Hepatocyte (in vitro differentiated cells): ENCODE measurements around the gene TOP2A. TPM values are rescaled to one million over a fixed set of nuclear protein-coding genes. Genes with fewer than 3 reads are reported as not detected.
A peak's percentile ranks its signal among the peaks of the same experiment; 100 is the strongest.

Experiments
- DNase-seq: peaks from one replicate; pipeline ENCODE4 v3.0.0-alpha.2; 2016; ENCODE audit warnings: low spot score
- H2AFZ ChIP-seq: fragments of 200-600 bp; sonication (generic); 2 replicates; pipeline ENCODE4 v1.6.0; 2016; ENCODE audit warnings: antibody characterized with exemption, mild to moderate bottlenecking
- H3K27ac ChIP-seq: fragments of 200-600 bp; sonication (generic); 2 replicates; pipeline ENCODE4 v1.5.1; 2016; ENCODE audit warnings: mild to moderate bottlenecking
- H3K27me3 ChIP-seq: fragments of 200-600 bp; sonication (generic); 2 replicates; pipeline ENCODE4 v1.6.1; 2016
- H3K36me3 ChIP-seq: fragments of 200-600 bp; sonication (generic); replicated peaks from 2 replicates; pipeline ENCODE4 v1.5.1; 2016; ENCODE audit warnings: low read depth; ENCODE audit not compliant: insufficient read depth
- H3K4me1 ChIP-seq: fragments of 200-600 bp; sonication (generic); 2 replicates; pipeline ENCODE4 v1.5.1; 2016; ENCODE audit warnings: mild to moderate bottlenecking, moderate library complexity; ENCODE audit not compliant: insufficient read depth
- H3K4me2 ChIP-seq: fragments of 200-600 bp; sonication (generic); 2 replicates; pipeline ENCODE4 v1.6.0; 2016
- H3K4me3 ChIP-seq: fragments of 200-600 bp; sonication (generic); 2 replicates; pipeline ENCODE4 v1.5.1; 2016; ENCODE audit warnings: mild to moderate bottlenecking
- H3K79me2 ChIP-seq: fragments of 200-600 bp; sonication (generic); 2 replicates; pipeline ENCODE4 v1.6.0; 2017; ENCODE audit warnings: mild to moderate bottlenecking
- H3K9me2 ChIP-seq: fragments of 200-600 bp; sonication (generic); replicated peaks from 2 replicates; pipeline ENCODE4 v1.6.0; 2017; ENCODE audit warnings: mild to moderate bottlenecking; ENCODE audit not compliant: insufficient read depth
- H3K9me3 ChIP-seq: fragments of 200-600 bp; sonication (generic); 2 replicates; pipeline ENCODE4 v1.5.1; 2016; ENCODE audit warnings: low read depth, mild to moderate bottlenecking
- H4K20me1 ChIP-seq: fragments of 200-600 bp; sonication (generic); 2 replicates; pipeline ENCODE4 v1.6.0; 2016; ENCODE audit warnings: mild to moderate bottlenecking; ENCODE audit not compliant: insufficient read depth, poor library complexity, severe bottlenecking
- CTCF ChIP-seq: fragments of 200-600 bp; sonication (generic); IDR thresholded peaks from 2 replicates; pipeline ENCODE4 v1.5.1; 2016; ENCODE audit warnings: antibody characterized with exemption, mild to moderate bottlenecking; ENCODE audit not compliant: poor library complexity
- EZH2 ChIP-seq: fragments of 200-600 bp; sonication (generic); IDR thresholded peaks from 2 replicates; pipeline ENCODE4 v1.6.1; 2016; ENCODE audit warnings: antibody characterized with exemption, mild to moderate bottlenecking, borderline replicate concordance
- EZH2phosphoT487 ChIP-seq: fragments of 200-600 bp; sonication (generic); IDR thresholded peaks from one replicate; pipeline ENCODE4 v1.6.1; 2018; ENCODE audit warnings: antibody characterized with exemption, mild to moderate bottlenecking, low read depth, moderate library complexity; ENCODE audit not compliant: unreplicated experiment, severe bottlenecking
- WGBS: methylation state at CpG from one replicate; pipeline ENCODE4 v1.1.6; 2016; ENCODE audit warnings: low lambda C conversion rate; ENCODE audit errors: missing lambda C conversion rate; 5-methylcytosine and 5-hydroxymethylcytosine counted together
- polyA plus RNA-seq: library from polyadenylated mRNA; unstranded; fragments of >200 nt; fragmentation: Nextera tagmentation; extraction: Ambion mirVana; gene quantifications from 2 replicates; pipeline ENCODE4 v1.2.1, GENCODE V29; 2016
- total RNA-seq: library from RNA; depleted of rRNA; stranded (reverse); fragments of >200 nt; gene quantifications from 2 replicates; pipeline ENCODE4 v1.2.3, GENCODE V29; 2014

Gene TOP2A
- total and polyA plus RNA-seq, 2 experiments from 2014 or later = 21.3 to 37.4 TPM

GRCh38 chr17:40445751-40446468 lies 28.2 kb upstream of the TOP2A start:
- TF ChIP-seq EZH2 (no peak), EZH2phosphoT487 (no peak), CTCF (no peak)
- H3K4me1 ChIP-seq = peaks cover 45% of the 10 kb centered on the region
- H3K4me2 ChIP-seq = peak overlapping the region; percentile 98
- H3K27ac ChIP-seq = peak overlapping the region; percentile 78
- H2AFZ ChIP-seq = no peak overlapping the region
- no peaks in the 10 kb centered on the region for H3K36me3 ChIP-seq
- H3K79me2 ChIP-seq = peaks cover 59% of the 10 kb centered on the region
- H4K20me1 ChIP-seq = peaks cover 6% of the 10 kb centered on the region
- no peaks in the 10 kb centered on the region for H3K9me2 ChIP-seq
- no peak overlapping the region for H3K4me3 ChIP-seq
- H3K9me3 ChIP-seq = no peaks in the 10 kb centered on the region
- 92% methylated on average over 11 of the region's 11 CpGs for WGBS
- no peaks in the 10 kb centered on the region for H3K27me3 ChIP-seq
- no peak for DNase-seq

- 17% methylated on average over 15 of the region's 15 CpGs for WGBS
- TF ChIP-seq EZH2phosphoT487 = no peak
- TF ChIP-seq EZH2 = no peak
- TF ChIP-seq CTCF = no peak
- Histone ChIP-seq H3K9me2 (no peaks in the 10 kb centered on the region), H2AFZ (no peak overlapping the region), H3K27ac (peak overlapping the region; percentile 78), H3K4me3 (peak overlapping the region; percentile 64), H3K4me1 (peaks cover 32% of the 10 kb centered on the region), H3K9me3 (no peaks in the 10 kb centered on the region), H3K79me2 (peaks cover 46% of the 10 kb centered on the region), H3K36me3 (no peaks in the 10 kb centered on the region), H3K4me2 (peak overlapping the region; percentile 98), H4K20me1 (peaks cover 6% of the 10 kb centered on the region), H3K27me3 (no peaks in the 10 kb centered on the region)
- DNase-seq = no peak
These were observed 26.5 kb upstream of the TOP2A start for GRCh38 chr17:40443988-40444899.

GRCh38 chr17:40443196-40443987 lies 25.7 kb upstream of the TOP2A start, which contains the start of gene IGFBP4:
Gene IGFBP4 (plus strand): TSS chr17:40443450. CDS start chr17:40443736, 286 bp downstream.
- Histone ChIP-seq H3K9me3 (no peaks in the 10 kb centered on the region), H3K27ac (peak within 1 kb of the TSS; percentile 94), H3K9me2 (no peaks in the 10 kb centered on the region), H3K4me2 (peak within 1 kb of the TSS; percentile 98), H3K79me2 (peaks cover 44% of the 10 kb centered on the region), H2AFZ (peak within 1 kb of the TSS; percentile 97), H3K4me1 (peaks cover 23% of the 10 kb centered on the region), H3K4me3 (peak within 1 kb of the TSS; percentile 64), H3K36me3 (no peaks in the 10 kb centered on the region), H4K20me1 (peaks cover 6% of the 10 kb centered on the region), H3K27me3 (no peaks in the 10 kb centered on the region)
- 2% methylated on average over 41 of the region's 98 CpGs for WGBS
- peak; percentile 49 for TF ChIP-seq CTCF
- no peak for TF ChIP-seq EZH2phosphoT487
- DNase-seq = peak; percentile 90
